ACHN (cell line): ENCODE results near the gene GPR176.

Experiments used
- DNase-seq: peaks from one replicate; pipeline ENCODE4 v3.0.0-alpha.2; 2015
- in situ Hi-C: cut with HindIII; loops from 2 replicates; pipeline ENCODE4 v1.10.0; 2017; ENCODE audit warnings: low sequenced_read_pairs, low pct_ligation_motif_present, low pct_unique_long_range_greater_than_20kb

Gene GPR176, protein sequence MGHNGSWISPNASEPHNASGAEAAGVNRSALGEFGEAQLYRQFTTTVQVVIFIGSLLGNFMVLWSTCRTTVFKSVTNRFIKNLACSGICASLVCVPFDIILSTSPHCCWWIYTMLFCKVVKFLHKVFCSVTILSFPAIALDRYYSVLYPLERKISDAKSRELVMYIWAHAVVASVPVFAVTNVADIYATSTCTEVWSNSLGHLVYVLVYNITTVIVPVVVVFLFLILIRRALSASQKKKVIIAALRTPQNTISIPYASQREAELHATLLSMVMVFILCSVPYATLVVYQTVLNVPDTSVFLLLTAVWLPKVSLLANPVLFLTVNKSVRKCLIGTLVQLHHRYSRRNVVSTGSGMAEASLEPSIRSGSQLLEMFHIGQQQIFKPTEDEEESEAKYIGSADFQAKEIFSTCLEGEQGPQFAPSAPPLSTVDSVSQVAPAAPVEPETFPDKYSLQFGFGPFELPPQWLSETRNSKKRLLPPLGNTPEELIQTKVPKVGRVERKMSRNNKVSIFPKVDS

DNA sequence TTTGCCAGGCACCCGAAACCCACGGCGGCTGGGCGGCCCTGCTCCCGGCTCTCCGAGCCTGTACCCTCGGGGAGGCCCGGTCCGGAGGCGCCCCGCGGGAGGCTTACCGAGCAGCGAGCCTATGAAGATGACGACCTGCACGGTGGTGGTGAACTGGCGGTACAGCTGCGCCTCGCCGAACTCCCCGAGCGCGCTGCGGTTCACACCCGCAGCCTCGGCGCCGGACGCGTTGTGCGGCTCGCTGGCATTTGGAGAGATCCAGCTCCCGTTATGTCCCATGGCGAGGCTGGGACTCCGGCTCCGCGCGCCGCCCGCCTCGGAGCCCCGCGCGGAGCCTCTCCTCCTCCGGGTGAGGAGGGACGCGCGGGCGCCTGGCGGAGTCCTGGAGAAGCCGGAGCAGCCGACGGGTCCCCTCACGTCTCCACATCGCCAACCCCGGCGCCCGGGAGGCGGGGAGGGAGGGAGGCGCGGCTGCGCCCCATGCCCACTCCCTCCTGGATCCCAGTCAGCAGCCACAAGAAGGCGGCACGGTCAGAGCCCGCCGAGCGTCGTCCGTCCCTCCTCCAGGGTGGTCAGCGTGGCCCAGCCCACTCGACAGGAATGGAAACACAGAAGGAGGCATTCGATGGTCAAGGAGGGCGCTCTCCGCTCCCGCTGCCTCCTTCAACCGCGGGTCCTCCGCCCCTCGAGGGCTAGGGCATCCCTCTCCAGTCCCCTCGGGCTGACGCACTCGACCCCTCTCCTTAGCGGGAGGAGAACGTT, at the start of gene GPR176:
Gene GPR176, minus strand, starts transcription at position 519 of the 762 bp plus-strand sequence. Its CDS starts 240 bp downstream, at position 279.
- peak; percentile 88 for DNase-seq
- in situ Hi-C loops: no loop called here

DNA sequence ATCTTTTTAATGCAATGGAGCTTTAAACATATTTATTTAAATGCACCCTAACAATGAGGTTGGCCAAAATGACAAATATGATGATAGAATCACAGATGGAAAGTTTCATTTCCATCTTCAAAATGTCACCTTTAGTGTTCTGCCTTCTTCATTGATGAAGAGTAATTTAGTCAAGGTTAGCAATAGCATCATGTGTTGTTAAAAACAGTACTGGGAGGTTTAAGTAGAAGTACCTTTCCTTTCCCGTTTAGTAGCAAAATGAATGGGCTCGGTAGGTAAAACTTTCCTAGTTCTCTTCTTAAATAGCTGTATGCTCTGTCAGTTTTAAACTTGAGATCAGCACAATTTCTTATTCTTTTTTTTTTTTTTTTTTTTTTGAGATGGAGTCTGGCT, 48.9 kb upstream of the GPR176 start:
- DNase-seq: no peak
- in situ Hi-C loops: no loop called here

DNA sequence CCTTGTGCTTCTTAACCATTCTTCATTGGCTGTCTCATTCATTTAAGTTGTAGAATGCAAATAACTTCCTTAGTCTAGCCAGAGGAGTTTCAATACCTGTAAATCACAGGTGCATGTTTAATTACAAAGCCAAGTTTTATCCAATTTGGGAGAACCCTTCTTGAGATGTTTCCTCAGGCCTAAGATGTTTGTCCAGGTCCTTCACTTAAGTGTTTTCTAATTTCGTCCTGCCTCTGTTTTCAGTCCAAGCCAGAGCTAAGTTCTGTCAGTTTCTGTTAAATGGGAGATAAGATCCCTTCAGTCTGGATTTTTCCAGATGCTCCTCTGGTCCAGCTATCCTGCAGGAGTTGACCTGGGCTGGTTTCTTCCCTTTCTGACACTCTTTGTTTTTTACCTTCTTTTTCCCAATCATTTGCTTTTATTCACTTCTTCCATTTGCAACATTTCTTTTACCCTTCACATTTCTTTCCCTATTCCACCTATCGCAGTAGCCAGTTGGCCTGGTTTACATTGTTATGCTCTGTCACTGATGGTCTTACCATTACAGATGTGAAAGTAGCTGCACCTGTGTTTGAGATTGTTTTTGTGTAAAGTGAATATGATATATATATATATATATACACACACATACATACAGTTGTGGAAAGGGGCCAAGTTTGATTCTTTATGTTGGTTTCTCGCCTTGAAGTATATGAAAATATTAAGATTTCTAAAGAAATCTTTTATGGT, 48.4 kb upstream of the GPR176 start:
- DNase-seq: no peak
- in situ Hi-C loops: no loop called here

DNA sequence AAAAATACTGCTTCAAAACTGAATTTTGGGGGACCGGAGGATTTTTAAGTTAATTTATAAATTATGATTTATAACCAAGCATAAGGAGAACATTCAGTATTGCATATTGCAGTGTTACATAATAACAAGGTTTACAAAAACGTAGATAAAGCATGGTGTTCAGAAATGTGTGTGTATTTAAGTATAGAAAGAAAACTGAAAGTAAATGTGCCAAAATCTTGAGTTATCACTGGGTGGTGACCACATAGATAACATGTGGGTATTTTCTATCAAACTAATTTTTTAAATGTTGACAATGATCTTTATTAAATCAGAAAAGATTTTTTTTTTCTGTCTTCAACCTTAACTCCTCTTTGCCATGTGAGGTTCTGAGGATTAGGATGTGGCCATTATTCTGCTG, 46.5 kb upstream of the GPR176 start:
- in situ Hi-C loops: no loop called here
- no peak for DNase-seq

DNA sequence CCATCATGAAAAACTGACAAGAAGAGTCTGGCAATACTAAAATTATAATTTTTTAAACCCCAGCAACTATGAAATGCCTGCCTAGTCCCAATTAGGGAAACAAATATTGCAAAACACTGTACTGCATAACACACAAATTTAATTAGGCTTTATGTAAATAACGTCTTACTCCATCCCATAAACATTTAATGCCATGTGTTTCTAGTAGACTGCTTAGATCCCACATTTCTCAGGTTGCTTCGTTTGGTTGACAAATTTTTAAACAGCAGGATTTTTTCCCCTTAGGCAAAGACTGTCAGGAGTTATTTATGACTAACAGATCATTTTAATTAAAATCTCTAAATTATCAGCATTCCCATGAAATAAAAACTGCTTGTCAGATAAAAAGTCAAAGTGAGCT, 43.7 kb upstream of the GPR176 start:
- in situ Hi-C loops: no loop called here
- DNase-seq: no peak

DNA sequence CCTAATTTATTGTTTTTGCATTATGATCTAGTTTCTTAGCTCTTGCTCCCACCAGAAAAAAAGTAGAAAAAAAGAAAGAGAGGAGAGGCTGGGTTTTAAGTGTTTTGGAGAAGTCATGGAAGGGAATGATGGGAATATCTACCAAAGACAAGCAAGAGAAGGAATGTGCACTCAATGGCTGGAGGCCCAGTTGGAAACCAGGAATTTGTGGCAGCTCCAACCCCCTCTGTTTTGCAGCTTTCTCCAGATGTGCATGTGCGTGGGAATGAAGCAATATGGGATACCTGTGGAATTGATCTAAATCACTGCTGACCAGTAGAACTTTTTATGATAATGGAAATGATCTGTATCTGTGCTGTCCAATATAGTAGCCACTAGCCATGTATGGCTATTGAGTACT, 41.0 kb upstream of the GPR176 start:
- in situ Hi-C loops: no loop called here
- no peak for DNase-seq

DNA sequence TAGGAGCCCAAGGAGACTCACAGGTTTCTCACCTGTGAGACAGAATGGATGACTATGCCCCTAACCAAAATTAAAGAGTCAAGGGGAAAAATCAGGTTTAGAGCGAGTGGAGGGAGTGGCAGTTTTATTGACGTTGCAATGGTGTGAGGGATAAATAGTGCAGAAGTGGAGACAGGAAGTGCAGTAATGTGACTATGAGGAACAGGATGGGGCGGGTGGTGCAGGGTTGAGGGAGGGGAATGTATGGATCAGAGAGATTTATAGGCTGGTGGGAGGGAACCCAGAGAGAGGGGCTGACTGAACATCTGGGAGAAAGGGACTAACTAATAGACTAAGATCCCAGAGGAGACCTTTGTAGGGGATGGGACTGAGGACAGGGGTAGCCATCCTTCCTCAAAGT, 40.3 kb upstream of the GPR176 start:
- in situ Hi-C loops: no loop called here

DNA sequence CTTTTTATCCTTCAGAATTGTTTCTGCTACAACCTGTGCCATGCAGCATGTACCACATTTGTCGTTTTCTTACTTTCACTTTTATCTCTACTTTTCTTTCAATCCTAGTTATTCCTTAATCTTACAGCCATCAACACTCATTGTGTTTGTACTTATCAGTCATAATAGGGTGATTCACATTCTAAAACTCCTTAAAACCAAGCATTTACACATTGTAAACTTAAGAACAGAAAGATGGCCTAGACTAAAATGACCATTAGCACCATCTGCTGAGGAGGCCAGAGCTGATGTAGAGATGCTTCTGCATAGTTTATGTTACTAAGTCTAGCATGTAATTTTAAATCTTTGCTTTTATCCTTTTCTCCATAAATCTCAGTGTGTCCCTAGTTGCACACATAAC, 39.3 kb upstream of the GPR176 start:
- in situ Hi-C loops: no loop called here
- DNase-seq: no peak

More for the DNA sequence above, 40.3 kb upstream of the GPR176 start:
- DNase-seq: no peak

DNA sequence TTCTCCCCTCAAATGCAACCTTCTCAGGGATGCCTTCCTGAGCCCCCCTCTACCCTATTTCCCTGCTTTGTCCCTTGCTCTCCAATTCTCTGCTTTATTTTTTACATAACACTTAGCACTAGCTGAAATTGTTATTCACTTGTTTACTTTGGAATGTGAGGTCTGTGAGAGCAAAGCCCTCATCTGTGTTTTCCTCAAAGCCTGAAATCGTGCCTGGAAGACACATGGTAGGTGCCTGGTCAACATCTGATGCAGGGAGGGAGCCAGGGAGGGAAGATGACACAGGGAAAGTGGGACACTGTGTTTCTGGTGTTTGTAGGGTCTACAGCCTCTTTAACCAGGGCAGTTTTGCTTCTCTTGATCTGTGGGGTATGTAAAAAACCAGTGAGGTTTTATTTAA, 37.4 kb upstream of the GPR176 start:
- in situ Hi-C loops: no loop called here
- no peak for DNase-seq

DNA sequence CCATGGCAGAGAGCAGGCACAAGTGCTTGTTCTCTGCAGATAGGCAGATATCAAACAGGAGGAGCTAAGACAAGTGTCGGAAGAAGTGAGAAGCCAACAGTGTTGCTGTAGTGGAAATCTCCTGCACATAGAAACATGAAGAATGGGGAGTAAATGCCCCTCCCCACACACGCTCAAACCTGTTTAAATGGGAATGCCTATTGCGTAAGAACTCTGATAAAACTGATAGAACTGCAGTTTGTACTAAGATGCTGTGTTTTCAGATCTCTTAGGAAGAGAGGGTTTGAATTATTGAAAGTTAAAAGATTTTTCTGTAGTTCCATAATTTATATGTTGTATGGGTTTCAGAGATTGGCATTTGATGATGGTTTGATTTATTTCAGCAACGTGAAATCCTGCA, 33.5 kb upstream of the GPR176 start:
- in situ Hi-C loops: no loop called here
- no peak for DNase-seq

DNA sequence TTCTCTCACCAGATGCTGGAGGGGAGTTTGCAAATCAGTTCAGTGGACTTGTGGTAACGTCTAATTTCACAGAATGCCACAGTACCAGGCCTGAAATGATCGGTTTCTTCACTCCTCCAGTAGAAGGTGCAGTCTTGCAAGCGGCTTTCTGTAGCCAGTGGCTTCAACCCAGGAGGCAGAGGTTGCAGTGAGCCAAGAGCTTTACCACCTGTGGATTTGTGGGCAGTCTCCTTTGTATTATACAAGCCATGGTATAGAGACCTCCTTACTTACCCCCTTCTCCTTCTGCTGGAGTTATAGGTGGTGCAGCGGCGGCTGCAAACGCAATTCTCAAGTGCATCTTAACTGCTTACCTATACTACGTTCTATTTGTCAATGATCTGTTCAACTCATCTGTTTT, 31.5 kb upstream of the GPR176 start:
- no peak for DNase-seq
- in situ Hi-C loops: no loop called here

DNA sequence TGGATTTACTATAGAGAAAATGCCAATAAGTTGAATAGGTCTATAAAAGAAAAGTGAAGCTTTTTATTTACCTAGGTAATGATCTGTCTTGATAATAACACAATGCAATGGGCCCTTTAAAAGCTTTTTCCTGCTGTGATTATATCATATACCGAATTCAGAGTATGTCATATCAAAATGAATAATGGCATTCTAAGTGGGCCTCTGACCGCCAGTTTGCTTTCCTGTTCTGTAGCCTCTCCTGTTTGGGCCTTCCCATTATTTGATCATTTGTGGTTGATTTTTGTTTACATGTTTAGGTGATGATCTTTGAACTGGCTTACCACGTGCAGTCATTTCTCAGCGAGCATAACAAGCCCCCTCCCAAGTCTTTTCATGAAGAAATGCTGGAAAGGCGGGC, 28.8 kb upstream of the GPR176 start:
- no peak for DNase-seq
- in situ Hi-C loops: no loop called here

DNA sequence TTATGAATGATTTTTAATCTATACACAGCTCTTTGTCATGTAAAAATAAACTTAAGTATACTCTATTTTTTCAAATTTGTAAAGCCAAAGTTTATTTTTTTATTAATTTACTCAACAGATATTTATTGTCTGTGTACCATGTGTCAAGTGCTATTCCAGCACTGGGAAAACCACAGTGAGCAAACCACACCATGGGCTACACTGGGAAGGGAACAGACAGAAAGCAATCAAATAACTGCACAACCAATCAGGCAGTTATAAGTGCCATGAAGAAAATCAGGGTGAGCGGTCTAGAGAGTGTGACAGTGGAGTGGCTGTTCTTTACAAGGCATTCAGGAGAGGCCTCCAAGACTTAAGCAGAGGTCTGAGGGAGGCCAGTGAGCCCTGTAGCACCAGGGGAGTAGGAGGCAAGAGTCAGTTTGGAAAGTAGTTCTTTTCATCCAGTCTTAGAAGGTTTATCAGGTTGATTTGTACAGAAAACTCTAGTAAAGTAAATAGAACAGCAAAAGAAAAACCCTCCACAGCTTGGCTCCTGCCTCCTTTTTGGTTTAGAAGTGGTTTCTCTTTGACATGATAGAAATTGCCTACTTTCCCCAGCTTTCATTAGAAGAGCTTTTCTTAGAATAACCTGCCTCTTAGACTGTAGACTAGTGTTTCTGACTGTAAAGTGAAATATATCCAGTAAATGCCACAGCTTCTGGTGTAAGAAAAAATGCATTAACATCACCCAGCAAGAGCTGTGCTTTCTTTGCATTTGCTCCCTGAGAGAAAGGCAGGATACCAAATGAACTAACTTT, 27.5 kb upstream of the GPR176 start:
- in situ Hi-C loops: no loop called here
- no peak for DNase-seq

DNA sequence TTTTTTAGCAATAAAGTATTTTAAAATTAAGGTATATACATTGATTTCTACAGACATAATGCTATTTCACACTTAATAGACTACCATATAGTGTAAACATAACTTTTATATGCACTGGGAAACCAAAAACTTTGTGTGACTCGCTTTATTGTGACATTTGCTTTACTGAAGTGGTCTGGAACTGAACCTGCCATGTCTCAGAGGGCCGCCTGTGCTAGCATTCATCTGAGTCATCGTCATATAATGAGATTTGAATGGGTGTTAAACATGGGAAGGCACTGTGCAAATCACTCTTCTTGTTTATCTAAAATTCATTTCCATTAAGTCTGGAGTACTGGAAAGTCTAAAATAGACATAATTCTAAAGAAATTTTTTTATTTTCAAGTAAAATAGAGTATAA, 26.8 kb upstream of the GPR176 start:
- in situ Hi-C loops: no loop called here
- no peak for DNase-seq

DNA sequence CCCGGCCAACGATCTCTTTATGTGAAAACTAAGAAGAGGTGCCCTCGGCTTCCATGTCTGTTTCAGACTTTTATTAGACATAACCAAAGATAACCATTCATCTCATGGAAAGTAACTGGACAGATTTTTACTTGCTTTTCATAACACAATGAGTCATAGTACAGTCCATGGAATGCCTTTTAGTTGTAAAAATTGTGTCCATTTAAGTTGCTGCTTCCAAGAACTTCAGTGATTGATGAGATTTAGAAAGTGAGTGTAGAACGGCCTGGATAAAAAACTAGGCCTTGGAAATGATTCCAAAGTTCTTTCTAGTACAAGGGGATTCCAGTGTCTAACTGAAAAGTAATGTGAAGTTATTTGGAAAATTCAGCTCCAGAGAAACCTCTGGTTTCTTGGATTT, 24.7 kb upstream of the GPR176 start:
- in situ Hi-C loops: no loop called here
- DNase-seq: no peak

DNA sequence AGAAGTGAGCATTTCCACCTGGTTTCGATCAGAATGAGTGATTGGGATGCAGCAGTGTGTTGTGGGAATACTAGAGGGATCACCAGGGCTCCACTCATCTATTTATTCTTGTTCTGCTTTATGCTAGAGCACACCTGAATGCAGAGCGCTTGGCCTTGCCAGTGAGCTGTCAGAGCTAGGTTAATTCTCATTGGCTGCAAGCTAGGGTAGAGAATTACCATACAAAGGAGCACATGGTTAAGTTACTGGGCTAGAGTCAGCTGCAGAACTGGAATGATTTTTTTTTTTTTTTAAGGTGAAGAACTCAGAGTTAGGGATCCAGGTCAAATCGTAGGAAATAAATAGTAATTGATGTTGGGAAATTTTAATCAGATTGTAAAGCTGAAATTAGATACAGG, 22.7 kb upstream of the GPR176 start:
- in situ Hi-C loops: no loop called here
- DNase-seq: no peak

DNA sequence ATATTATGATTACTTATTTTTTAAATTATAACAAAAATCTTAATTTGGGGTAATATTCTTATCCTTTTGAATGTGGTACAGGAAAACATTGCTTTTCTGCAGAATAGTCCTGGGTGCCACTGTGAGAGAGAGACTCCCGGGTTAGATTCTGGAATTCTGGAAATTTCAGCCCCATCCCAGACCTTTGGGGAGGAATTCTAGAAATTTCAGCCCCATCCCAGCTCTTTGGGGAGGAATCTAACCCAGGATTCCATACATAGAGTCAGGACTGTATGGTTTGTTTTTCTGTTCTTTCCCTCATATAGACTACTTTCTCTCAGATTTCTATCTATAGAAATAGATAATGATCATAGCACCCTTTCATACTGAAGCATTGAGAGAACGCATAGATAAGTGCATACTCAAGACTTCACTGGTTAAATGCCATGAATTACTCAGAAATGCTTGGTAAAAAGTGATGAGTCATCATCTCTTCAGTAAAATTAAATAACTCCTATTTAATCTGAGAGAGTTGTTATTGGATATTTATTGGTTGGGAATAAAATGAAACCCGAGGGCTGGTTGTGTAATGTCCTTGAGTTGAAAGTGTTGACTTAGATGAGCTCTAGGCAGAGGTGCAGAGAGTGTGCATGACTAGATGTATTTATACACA, 22.2 kb upstream of the GPR176 start:
- in situ Hi-C loops: no loop called here
- no peak for DNase-seq
